ENCODE measurements around the gene HPCAL1.

Gene HPCAL1

GRCh38 chr2:10475221-10475722 is 172.6 kb downstream of the HPCAL1 start:
- in situ Hi-C loops (cut with MboI; ENCODE audit: low sequenced_read_pairs) = no loop called here

GRCh38 chr2:10475811-10476660 is 173.3 kb downstream of the HPCAL1 start:
- in situ Hi-C loops (cut with MboI; ENCODE audit: low sequenced_read_pairs) = no loop called here

GRCh38 chr2:10476723-10477442 is 174.2 kb downstream of the HPCAL1 start:
- in situ Hi-C loops (cut with MboI; ENCODE audit: low sequenced_read_pairs) = no loop called here

Measured in hTERT RPE-1 (cell line).